Stimulated activated CD8-positive, alpha-beta memory T cell treated with anti-CD3 and anti-CD28 coated beads, Interleukin-2, amount 100 ng/mL, for 1 hour (primary cell): ENCODE measurements around the gene GCSH.
A peak's percentile ranks its signal among the peaks of the same experiment; 100 is the strongest.

Experiments
- DNase-seq, 2 donors: peaks; one replicate each; pipeline ENCODE4 v3.0.0-alpha.2; 2020; ENCODE audit warnings: low read depth in 2 of 2

The GCSH gene

DNA sequence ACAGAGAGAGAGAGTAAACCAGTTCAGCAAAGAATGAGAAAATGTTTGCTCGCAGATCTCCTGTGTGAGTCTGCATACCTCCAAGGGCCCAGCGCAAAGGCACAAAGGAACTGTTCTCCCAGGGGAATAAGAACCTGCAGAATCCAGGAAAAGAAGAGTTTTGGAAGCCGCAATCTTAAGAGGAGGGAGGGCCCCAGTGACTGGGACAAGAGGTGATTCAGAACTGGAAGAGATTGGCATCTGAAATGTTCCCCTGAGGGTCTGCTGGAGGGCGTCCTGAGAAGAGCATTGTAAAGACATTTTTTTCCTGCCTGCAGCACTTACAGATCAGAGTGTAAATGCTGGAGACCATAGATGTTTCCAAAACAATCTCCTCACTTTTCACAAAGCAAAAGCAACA, 54.5 kb downstream of the GCSH start:
- DNase-seq: no peak

DNA sequence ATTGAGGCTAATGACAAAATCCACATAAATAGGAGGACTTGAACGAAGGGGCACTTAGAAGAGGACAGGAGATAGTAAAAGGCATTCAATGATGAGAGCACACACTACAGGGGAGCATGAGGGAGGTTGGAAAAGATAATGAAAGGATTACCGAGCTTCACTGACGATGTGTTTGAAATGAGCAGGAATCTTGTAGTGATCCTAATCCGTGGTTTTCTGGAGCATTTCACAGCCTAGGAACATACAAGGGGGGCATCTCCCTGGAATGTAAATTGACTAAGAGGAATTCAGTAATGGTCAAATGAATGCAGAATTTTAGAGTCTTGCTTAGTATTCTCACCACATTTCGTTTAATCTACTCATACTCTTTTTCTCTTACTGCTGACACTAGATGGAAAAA, 55.4 kb downstream of the GCSH start:
- DNase-seq: no peak

DNA sequence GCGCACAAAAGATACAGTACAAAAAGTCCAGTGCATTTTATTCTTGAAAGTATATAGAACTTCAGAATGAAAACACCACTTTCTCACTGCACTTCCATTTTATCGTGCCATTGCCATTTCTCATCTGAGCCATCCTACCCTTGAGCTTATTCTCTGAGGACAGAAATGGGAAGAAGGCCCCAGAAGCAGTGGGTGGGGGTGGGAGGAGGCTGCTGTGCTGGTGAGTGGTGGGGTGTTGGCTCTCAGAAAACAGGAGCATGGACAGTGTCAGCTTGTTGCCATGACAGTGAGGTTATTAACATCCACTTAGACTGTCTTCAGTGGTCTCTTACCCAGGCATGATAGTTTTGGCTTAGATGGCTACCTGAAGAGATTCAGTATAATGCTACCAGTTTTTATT, 56.1 kb downstream of the GCSH start:
- DNase-seq: no peak

DNA sequence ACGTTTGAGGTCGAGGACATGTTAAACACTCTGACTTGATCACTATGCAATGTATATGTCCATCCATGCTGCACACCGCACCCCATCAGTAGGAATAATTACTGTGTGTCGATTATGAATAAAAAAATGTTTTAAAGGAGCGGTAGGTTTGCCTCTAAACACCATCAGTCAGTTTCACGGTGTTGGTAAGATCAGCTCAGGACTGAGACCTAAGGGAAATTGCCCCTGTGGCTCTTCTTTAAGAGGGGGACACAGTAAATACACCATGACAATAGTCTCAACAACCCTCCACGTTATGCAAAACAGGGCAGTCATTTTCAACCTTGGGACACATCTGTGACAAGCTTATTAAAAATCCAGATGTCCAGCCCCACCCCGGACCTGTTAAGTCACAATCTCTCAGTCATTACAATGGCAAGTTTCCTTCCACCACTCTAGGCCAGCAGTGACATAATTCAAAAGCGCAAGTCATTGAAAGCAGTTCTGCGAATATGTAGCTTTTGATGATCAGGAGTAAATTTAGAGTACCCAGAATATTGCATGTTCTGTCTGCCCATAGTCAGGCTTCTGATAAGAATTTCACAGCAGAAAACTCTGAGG, 59.3 kb downstream of the GCSH start:
- DNase-seq: no peak

DNA sequence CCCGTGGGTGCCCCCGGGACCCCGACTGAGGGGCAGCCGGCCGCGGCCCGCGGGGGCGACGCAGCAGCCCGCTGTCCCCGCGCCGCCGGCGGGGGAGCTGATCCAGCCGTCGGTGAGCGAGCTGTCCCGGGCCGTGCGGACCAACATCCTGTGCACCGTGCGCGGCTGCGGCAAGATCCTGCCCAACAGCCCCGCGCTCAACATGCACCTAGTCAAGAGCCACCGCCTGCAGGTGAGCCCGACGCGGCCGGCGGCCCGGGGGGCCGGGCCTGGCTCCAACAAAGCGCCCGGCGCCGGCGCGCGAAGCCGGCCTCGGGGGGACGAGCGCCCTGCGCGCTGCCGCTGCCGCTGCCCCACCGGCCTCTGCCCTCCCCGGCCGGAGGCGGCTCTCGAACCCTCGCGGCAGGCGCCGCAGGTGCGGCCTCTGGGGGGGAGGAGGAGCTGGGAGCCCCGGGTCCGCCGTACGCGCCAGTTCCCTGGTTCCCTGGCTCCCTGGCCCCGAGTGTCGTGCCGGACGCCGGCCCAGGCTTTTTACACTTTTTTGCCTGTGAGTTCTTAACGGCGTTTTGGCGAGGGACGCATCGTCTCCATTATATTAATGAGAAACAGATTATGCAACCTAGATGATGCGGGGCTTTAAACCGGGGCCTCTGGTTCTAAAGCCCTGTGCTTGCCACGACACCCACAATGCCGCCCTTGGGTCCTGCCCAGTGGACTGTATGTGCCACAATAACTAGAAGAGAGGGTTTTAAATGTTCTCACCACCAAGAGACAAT, 60.0 kb downstream of the GCSH start:
- no peak for DNase-seq

DNA sequence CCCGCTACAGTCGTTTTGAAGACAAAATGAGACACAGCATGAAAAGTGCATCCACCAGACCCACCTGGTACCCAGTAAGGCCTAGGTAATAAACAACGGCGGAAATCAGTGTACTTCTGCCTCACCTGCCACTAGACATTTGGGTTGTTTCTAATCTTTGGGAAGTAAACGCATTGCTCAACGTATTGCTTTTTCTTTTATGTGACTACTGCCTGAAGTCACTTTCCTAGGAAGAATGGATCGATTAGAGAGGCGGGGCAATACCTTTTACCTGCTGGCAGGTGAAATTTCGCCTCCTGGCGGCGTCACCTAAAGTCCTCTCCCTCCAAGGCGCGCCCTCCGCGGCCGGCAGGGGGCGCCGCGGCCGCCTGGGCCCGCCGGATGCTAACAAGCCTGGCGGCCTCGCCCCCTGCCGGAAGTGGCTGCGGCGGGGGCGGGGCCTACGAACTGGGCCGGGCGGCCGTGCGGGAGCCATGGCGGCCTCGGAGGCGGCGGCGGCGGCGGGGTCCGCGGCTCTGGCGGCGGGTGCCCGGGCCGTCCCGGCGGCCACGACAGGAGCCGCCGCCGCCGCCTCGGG, 60.7 kb downstream of the GCSH start, which contains the start of gene ATMIN:
Gene ATMIN, plus strand, starts transcription at position 445 of the 577 bp plus-strand sequence. Its CDS starts 29 bp downstream, at position 474.
- DNase-seq: peak; percentile 75 to 82
